Measurements from ENCODE around the gene PLEKHH3.

The PLEKHH3 gene

DNA sequence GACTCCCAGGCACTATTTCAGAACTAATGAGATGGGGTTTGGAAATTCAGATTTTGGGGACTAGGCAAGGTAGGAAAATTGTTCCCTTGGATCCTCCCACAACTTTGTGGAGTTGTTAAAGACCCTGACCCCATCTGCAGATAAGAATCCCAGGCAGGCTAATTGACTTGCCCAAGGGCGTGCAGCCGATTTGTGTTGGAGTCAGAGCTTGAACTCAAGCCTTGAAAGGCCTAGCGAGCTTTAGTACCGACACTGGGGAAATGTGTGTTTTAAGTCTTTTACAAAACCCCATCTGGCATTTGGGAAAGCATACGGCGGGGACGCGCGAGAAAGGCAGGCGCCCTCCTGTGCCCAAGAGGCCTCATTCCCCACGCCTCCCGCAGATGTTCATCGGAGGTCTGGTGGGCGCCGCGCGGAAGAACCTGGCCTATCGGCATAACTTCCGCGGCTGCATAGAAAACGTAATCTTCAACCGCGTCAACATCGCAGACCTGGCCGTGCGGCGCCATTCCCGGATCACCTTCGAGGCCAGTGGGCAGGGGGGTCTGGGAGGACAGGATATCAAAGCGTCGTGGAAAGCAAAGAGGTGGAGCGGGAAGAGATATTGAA lies 9.8 kb upstream of the PLEKHH3 start:
- no peak for DNase-seq (ENCODE audit: low read depth)

DNA sequence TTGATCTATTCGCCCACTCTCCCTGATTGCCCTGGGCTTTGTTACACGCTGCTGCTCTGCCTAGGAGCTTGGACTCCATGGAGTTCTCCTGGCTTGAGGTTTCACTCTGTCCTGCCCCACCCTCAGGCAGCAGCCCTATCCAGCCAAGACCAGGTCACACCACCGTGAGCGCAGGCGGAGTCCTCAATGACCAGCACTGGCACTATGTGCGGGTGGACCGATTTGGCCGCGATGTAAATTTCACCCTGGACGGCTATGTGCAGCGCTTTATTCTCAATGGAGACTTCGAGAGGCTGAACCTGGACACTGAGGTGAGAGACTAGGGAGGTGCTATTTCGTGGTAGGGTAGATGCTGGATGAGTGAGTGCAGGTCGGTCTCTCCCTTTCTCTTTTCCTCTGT lies 9.0 kb upstream of the PLEKHH3 start:
- no peak for DNase-seq (ENCODE audit: low read depth)

DNA sequence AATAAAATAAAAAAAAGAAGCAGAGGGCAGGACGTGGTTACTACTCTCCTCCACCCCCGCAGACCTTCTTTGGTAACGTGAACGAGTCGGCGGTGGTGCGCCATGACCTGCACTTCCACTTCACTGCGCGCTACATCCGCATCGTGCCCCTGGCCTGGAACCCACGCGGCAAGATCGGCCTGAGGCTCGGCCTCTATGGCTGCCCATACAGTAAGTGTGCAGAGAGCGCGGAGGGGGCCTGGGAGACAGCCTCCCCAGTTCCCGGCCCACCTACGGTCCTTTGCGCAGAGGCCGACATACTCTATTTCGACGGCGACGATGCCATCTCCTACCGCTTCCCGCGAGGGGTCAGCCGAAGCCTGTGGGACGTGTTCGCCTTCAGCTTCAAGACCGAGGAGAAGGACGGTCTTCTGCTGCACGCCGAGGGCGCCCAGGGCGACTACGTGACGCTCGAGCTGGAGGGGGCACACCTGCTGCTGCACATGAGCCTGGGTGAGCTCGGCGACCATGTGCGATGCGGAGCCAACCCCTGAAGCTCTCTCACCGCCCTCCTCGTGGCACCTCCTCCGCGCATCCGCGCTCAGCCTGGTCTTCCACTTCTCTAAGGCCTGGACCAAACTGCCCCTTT lies 8.2 kb upstream of the PLEKHH3 start:
- DNase-seq (ENCODE audit: low read depth), result no peak

DNA sequence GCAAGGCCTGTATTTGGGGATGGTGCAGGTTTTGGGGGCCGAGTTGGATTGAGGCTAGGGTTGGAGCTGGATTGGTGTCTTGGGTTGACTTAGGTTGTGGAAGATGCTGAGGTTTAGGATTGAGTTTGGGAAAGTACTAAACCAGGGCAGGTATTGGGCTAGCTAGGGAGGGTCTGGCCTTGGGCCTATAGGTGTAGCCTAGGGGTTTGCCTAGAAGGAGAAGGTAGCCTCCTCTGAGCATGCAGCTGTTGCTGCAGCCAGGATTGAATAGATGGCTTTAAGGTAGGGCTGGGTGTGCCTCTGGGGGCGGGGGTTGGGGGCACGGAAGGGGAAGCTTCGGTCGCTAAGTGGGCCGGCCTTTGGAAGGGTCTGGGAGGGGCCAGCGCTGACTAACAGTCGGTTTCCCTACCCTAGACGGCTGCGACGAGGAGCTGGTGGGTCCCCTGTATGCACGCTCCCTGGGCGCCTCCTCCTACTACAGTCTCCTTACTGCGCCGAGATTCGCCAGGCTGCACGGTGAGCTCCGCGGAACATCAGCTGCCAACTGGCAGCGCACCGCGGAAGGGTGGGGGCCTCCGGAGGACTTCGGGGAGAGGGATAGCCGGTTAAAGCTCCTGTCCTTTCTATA lies 6.7 kb upstream of the PLEKHH3 start:
- DNase-seq (ENCODE audit: low read depth), result no peak

DNA sequence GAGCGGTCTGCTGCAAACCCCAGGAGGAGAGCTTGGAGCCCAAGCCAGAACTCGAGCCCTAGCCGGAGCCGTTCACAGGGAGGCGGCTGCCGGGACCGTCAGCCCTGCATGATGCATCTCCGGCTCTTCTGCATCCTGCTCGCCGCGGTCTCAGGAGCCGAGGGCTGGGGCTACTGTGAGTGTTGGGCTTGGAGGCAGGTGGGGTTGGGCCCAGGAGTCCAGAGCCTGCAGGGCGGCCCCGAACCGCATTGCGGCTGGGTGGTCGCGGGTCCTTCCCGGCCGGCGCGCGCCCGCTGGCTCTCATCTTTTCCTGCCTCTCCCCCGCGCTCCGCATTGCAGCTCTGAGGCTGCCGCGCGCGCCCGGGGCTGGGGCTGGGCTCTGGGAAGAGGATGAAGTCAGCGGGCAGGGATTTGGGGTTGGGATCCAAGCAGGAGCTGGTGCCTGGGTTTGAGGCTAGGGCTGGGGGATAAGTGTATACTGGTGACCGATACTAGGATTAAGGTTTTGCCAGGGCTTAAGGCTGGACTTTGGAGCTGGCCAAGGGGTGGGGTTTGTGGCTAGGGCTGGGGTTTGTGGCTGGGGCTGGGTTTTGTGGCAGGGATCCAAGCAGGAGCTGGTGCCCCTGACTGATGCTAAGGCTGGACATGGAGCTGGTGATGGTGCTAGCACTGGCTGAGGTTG lies 6.1 kb upstream of the PLEKHH3 start:
- DNase-seq (ENCODE audit: low read depth), result peak; percentile 26

DNA sequence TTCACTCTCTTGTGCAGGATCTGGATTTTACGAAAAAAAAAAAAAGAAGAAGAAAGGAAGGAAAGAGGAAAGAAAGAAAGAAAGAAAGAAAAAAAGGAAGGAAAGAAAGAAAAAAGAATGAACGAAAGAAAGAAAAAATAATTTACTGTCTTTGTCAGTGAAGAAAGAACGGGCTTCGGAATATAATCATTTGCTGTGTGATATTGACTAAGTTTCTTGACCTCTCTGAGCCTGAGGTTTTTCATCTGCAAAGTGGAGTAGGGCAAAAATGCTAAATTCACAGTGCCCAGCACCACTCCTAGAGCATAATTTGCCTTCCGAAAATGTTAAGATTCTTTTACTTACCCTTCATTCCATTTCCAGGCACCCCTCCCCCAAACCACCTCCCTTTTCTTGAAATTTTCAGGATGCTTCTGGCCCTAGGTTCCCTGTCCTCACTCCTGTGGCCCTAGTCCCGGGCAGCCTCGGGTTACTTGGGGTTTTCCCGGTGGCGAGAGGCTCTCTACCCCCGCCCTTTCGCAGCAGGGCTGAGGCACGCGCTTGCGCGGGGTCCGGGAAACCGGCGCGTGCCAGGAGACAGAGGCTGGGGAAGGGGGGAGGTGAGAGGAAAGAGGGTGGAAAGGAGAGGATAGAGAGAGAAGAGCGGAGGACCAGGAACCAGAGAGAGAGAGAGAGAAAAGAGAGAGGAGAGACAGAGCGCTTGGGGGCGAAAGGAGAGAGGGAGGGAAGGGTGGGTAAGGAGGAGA lies 5.4 kb upstream of the PLEKHH3 start, which contains the start of gene CNTNAP1:
TSS of gene CNTNAP1 (plus strand) at position 556 of the 746 bp plus-strand sequence. CDS start 299 bp downstream, outside the sequence.
- DNase-seq (ENCODE audit: low read depth), result peak; percentile 77

DNA sequence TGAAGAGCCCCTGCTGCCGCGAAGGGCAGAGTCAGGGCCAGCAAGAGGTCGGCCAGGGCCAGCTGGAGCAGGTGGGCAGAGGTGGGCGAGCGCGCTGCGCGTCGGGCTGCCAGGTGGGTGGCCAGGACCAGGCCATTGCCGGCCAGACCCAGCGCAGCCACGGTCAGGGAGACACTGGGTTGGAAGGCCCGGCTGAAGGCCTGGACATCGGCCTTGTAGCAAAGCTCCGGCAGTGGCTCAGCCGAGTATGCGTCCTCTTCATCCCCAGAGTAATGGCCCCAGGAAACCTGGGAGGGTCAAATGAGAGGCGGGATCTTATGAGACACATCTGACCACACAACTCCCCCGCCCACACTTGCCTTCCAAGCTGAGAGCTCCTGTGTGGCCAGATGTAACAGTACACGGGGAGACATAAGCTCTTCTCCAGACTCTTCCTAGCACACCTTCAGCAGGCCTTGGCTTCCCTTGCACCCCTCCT lies 3.6 kb upstream of the PLEKHH3 start:
- DNase-seq (ENCODE audit: low read depth), result no peak

DNA sequence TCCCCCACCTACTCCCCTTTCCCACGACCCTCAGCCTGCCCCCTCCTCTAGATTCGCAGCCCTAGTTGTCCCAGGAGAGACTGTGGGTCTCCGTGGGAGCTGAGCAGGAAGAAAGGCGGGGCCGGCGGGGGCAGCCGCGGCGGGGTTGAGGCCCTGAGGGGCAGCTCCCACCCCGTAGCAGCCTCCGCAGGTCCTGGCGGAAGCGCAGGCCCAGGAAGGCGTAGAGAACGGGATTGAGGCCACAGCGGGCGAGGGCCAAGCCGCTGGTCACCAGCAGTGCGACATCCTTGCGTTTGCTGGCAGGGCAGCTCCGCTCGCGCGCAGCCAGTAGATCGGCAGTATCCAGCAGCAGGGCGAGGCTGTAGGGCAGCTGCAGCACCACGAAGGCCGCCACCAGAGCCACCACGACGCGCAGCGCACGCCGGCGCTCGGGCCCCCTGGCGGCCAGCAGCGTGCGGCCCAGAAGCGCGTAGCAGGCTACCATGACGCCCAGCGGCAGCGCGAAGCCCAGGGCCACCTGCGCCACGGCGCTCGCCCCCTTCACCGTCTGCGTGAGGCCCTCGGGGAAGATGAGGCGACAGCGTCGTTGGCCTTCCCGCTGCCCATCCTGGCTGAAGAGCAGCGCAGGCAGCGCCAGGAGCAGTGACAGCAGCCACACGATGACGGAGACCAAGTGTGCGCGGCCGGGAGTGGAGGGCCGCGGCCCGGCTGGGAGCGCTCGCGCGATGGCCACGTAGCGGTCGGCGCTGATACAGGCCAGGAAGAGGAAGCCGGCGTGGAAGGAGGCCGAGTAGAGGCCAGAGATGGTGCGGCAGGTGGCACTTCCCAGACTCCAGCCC lies 2.9 kb upstream of the PLEKHH3 start:
- peak; percentile 75 for DNase-seq (ENCODE audit: low read depth)

DNA sequence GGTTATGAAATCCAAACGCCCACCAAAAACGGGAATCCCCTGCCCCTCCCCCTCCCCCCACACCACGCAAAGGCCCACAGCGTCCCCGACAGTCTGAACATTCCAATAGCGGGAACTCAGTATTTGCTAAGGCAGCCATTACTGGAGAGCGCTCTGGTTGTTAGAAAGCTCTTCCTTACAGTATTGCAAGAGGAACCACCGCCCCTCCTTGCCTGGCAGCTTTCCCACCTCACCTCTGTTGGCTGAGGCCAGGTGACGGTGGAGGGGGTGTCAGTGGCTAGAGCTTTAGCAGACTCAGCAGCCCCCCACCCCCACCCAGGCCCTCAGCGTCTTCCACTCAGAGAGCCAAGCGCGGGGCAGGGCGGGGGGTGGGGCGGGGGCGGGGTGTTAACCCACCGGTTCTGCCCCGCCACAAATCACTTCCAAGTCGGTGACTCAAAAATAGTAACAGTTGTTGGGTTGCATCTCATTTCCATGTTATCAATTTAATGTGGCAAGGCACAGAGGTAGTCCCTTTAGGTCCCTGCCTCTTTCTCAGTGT lies 2.2 kb upstream of the PLEKHH3 start:
- no peak for DNase-seq (ENCODE audit: low read depth)

DNA sequence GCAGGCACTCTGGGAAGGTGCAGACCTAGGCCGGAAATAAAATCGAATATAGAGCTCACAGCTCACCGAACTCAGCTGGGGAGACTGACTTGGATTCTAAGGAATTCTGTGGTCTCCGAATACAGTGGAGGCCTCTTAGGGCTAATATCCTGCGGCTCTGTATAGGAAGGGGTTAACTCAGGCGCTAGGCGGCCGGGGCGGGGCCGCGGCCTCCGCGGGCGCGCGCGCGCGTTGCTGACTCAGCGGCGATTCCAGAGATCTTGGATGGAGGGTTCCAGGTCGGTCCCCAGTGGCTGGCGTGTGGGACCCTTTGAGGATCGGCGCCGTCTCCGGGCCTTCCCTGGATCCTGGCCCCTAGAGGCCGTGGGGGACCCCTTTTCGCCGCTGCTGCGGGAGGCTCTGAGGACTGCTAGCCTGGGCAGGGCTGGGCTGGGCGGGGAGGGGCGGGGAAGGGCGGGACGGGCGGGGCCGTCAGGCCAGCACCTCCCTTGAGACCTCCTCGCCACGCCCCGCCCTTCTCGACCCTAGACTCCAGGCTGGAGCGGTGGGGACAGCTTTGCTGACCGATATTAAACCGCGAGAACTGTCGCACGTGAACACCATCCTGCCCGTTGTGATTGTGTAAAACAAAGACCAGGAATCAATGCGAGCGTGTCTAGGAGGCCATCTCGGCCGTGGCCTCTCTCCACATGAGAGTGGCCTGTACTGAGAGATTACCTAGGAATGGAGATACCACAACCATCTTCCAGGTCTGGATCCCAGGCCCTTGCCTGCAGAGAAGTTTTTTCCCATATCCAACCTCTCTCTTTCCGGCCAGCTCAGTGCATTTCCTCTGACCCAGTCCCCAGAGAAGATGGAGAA lies 1.4 kb upstream of the PLEKHH3 start:
- peak; percentile 92 for DNase-seq (ENCODE audit: low read depth)

DNA sequence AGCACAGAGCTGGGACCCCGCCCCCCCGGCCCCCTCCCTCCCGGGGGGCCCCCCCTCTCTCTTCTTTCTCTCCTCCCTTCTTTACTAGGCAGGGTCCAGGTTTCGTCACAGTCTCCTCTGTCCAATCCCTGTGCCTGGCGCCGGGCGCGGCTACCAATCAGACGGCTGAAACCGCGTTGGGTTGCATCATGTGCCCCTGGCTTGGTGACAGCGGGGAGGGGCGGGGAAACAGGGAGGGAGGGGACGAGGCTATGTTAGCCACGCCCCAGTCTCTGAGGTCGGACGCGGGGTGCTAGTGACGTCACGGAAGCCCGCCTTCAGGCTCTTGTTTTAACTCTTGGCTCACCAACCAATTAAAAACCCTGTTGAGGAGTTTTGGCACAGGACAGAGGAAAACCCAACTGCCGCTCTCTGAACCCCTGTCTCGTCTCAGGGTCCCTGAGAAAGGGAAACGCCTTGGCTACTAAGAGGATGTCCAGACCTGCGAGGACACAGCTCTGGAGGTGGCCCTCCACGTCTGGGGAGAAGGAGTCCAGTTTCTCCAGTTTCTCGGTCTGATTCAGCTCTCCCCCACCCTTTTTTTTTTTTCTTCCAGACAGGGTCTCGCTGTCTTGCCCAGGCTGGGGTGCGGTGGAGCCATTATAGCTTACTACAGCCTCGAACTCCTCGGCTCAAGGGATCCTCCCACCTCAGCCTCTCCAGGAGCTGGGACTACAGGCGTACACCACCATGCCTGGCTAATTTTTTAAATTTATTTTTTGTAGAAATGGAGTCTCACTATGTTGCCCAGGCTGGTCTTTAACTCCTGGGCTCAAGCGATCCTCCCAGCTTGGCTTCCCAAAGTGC lies 441 bp upstream of the PLEKHH3 start:
- peak; percentile 99 for DNase-seq (ENCODE audit: low read depth)

DNA sequence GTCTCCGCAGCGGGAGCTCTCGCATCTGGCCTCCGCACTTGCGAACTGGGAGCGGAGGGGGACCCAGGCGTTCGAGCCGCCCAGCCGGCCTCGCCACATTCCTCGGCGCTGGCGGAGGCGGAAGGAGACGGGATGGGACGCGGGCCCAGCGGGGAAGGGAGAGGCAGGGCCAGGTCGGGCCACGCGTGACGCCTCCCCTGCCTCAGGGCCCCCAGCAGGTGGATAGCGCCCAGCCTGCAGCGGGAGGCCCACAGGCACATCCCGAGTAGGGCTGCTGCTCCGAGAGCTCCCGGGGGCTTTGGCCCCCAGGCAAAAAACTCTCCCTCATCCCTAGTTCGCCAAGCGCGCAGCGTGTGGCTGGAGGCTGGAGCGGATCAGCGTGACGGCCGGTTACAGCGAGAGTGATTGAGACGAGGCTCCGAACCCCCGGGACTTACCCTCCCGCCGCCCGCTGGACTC lies 800 bp downstream of the PLEKHH3 start:
- peak; percentile 41 for DNase-seq (ENCODE audit: low read depth)

DNA sequence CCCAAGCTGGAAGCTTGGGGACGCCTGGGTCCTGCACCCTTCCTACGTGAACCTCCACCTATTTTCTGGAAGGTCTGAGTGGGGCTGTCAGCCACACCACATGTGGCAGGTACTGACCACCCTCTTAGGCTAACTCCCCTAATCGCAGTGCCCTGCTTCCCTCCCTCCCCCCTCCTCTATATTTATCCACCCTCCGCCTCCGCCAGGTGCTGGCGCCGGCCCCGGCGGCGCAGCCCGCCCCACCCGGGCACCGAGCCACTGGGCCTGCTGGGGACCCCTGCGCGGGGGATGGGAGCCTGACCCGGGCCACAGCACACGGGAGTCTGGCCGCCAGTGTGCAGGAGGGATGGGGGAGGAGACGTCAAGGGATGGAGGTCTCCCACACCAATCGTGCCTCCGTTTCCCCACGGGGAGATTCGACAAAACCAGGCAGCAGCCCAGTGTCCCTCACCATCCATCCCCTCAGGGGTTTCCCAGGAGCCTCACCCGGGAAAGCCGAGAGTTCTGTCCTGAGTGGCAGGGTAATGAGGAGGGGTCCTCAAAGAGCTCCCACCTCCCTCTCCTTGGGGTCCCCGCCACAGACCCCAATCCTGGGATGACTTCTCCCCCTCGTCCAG lies 1.3 kb downstream of the PLEKHH3 start:
- no peak for DNase-seq (ENCODE audit: low read depth)

DNA sequence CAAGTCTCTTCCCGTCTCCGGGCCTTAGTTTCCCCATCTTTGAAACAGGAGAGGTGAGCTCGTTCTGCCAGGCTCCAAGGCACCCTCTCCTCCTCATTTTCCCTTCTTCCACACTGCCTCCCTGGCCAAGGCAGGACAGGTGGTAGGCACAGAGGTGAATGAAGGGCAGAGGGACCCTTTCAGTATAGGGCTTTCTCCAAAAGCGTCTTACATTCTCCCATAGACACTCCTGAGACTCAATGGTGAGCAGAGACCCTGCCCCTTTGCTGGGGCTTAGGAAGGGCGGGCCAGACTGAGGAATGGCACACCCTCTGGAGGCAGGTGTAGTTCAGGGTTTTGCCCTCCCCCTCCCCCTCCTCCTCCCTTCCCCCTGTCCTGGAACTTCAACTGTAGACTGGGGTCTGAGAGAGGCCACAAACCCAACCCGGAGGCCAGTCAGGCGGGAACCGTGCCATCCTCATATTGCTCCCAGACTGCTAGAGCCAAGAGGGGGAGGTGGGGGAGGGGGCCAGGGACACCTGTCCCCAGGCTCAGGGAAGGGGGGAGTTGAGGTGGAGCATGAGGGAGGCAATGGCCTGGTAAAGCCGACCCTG lies 1.9 kb downstream of the PLEKHH3 start:
- DNase-seq (ENCODE audit: low read depth), result no peak

DNA sequence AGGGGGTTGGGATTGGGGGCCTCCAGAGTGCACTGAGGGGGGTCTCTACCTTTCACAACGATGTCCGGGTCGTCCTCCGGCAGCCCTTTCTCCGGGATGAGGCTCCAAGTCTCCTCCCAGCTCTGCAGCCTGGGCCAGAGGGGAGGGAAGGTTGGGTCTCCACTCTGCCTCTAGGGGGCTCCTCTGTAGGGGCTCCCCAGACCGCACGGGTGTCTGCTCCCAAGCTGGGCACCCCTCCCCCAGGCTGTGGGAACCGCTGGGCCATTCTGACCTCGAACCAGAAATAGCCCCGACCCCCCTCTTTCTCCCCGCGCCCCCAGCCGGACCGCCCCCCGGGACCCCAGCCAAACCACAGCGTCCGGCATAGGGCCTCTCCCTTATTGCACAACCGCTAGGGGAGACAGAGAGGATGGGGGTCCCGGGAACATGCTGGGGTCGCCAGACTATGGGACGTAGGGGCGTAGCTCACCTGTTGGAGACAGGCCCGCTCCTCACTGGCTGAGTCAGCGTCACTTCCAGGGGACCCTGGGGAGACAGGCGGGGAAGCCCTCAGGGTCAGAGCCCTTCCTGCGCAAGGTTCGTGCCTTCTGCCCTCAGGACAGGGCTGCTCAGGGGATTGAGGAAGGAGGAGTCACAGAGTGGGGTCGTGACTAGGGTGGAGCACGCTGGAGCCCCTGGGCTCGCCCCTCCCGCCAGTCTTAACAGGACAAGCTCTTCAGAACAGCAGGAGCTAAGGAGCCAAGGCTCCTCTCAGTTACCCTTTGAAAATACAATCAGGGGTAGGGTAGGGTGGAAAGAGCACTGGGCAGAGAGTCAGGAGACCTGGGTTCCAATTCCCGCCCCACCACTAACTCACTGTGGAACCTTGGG lies 2.7 kb downstream of the PLEKHH3 start:
- DNase-seq (ENCODE audit: low read depth), result peak; percentile 36

DNA sequence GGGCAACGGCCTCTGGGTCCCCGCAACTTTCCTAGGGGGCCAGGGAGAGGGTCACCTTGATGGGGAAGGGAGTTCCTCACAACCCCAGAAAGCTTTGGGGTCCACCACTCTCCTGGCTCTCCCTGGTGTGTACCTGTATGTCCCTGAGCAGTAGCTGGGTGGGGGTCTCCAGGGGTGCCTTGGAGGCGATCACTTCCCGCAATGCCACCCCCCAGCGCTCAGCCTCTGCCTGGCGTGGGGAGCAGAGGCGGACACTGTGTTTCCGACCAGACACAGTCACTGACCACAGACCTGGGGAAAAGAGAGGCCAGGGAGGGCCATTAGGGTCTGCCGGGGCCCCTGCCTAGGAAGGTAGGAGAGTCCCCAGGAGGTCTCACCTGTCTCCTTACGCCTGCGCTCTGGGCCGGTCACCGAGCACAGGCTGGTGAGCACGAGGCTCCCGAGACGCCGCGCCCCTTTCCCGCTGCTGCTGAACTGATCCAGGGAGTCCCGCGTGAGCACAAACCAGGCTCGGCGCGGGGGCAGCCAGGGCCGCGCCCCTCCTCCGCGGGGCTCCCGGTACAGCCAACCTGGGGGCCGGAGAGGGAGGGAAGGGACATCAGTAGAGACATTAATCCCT lies 3.4 kb downstream of the PLEKHH3 start:
- DNase-seq (ENCODE audit: low read depth), result no peak

DNA sequence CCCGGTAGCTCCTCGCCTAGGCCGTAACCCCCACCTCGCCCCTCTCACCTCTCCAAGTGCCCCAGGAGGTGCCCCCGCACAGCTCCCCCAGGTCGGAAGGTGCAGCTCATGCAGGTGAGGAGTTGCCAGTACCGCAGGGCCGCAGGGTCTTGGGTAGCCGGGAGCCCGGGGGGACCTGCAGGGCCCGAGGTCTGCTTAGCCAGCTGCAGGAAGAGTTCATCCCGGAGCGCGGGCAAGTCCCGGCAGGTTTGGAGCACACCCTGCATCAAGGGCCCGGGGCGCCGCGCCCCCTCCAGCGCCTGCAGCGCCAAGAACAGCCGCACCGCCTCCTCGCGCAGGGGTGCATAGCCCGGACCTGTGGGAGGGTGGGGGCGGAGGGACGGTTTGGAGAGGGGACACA lies 4.8 kb downstream of the PLEKHH3 start:
- DNase-seq (ENCODE audit: low read depth), result no peak

All from fibroblast of gingiva (primary cell).